Peyer's patch (tissue), 4 donors: ENCODE data around the gene PTPRA.

Experiments used
- CTCF ChIP-seq, 6 experiments: fragments of 450-650 bp in 4 of 6; fragments of 200-600 bp in 2 of 6; sonication (generic) in 1 of 6; IDR thresholded peaks; one replicate each; pipeline ENCODE4 v1.5.1; 2017 to 2019; ENCODE audit warnings: antibody characterized with exemption in 6 of 6, mild to moderate bottlenecking in 3 of 6, moderate library complexity in 1 of 6
- POLR2A ChIP-seq, 2 donors: fragments of 450-650 bp; IDR thresholded peaks; one replicate each; pipeline ENCODE4 v1.5.1; 2017; ENCODE audit warnings: antibody characterized with exemption in 2 of 2, mild to moderate bottlenecking in 2 of 2, moderate library complexity in 2 of 2

DNA sequence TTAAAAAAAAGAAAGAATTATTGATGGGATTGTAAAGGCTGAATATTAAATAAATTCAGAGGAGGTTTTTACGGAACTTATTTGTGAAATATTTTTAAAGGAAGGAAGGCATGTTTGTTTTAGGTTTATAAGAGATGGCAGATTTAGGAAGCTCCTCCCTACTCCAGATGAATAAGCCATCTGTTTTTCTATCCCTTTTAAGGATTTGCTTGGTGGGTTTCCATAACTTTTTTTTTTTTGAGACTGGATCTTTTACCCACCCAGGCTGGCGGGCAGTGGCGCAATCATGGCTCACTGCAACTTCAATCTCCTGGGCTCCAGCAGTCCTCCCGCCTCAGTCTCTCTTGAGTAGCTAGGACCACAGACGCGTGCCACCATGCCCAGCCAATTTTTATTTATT lies 30.4 kb downstream of the PTPRA start:
- no peak for TF ChIP-seq CTCF (IDR thresholded peaks at IDR 0.05)
- TF ChIP-seq POLR2A (IDR thresholded peaks at IDR 0.05): no peak
